SK-N-SH treated with all-trans-retinoic acid at 6 μM for 48 hours (cell line): ENCODE results near the gene ANK2.

Source experiments
- ATAC-seq: fragments of 200-7000 bp; cut with Tn5 transposase; 3 replicates; pipeline ENCODE4 v1.9.1; 2020; ENCODE audit warnings: mild to moderate bottlenecking, moderate library complexity
- ARNTL ChIP-seq: fragments of 450-650 bp; formaldehyde crosslinking; IDR thresholded peaks from 2 replicates; pipeline ENCODE4 v1.5.0; 2020; ENCODE audit warnings: low read depth, mild to moderate bottlenecking, moderate library complexity, borderline replicate concordance
- BACH2 ChIP-seq: fragments of 250-450 bp; sonication (Bioruptor Pico); IDR thresholded peaks from 2 replicates; pipeline ENCODE4 v1.9.0; 2021; ENCODE audit warnings: mild to moderate bottlenecking, borderline replicate concordance
- CSDC2 ChIP-seq: fragments of 250-450 bp; sonication (Bioruptor Pico); IDR thresholded peaks from 2 replicates; pipeline ENCODE4 v1.5.0; 2020; ENCODE audit warnings: mild to moderate bottlenecking, moderate library complexity
- ESRRG ChIP-seq: fragments of 250-450 bp; sonication (Bioruptor Pico); IDR thresholded peaks from 2 replicates; pipeline ENCODE4 v1.6.1; 2021; ENCODE audit warnings: mild to moderate bottlenecking
- GLIS3 ChIP-seq: fragments of 250-450 bp; sonication (Bioruptor Pico); IDR thresholded peaks from 2 replicates; pipeline ENCODE4 v1.5.0; 2020; ENCODE audit warnings: mild to moderate bottlenecking, moderate library complexity
- POU6F1 ChIP-seq: fragments of 250-450 bp; sonication (Bioruptor Pico); IDR thresholded peaks from 2 replicates; pipeline ENCODE4 v1.8.0; 2021; ENCODE audit warnings: low read depth, mild to moderate bottlenecking, moderate library complexity, borderline replicate concordance
- PPARA ChIP-seq: fragments of 250-450 bp; sonication (Bioruptor Pico); IDR thresholded peaks from 2 replicates; pipeline ENCODE4 v1.5.0; 2020; ENCODE audit warnings: mild to moderate bottlenecking, borderline replicate concordance
- RARB ChIP-seq: fragments of 250-450 bp; sonication (Bioruptor Pico); IDR thresholded peaks from 2 replicates; pipeline ENCODE4 v1.8.0; 2021; ENCODE audit warnings: mild to moderate bottlenecking, moderate library complexity
- SNAI2 ChIP-seq: fragments of 250-450 bp; sonication (Bioruptor Pico); IDR thresholded peaks from 2 replicates; pipeline ENCODE4 v1.5.0; 2020; ENCODE audit warnings: mild to moderate bottlenecking, moderate library complexity
- TCF4 ChIP-seq: fragments of 250-450 bp; sonication (Bioruptor Pico); IDR thresholded peaks from 2 replicates; pipeline ENCODE4 v1.8.0; 2021; ENCODE audit warnings: mild to moderate bottlenecking, moderate library complexity, borderline replicate concordance
- TOX ChIP-seq: fragments of 250-450 bp; sonication (Bioruptor Pico); IDR thresholded peaks from 2 replicates; pipeline ENCODE4 v1.8.0; 2021; ENCODE audit warnings: mild to moderate bottlenecking, moderate library complexity, borderline replicate concordance
- TSHZ2 ChIP-seq: fragments of 250-450 bp; sonication (Bioruptor Pico); IDR thresholded peaks from 2 replicates; pipeline ENCODE4 v1.5.0; 2020; ENCODE audit warnings: mild to moderate bottlenecking, moderate library complexity
- ZC3H10 ChIP-seq: fragments of 250-450 bp; sonication (Bioruptor Pico); IDR thresholded peaks from 2 replicates; pipeline ENCODE4 v1.5.1; 2021; ENCODE audit warnings: mild to moderate bottlenecking, moderate library complexity
- ZFP3 ChIP-seq: fragments of 250-450 bp; sonication (Bioruptor Pico); IDR thresholded peaks from 2 replicates; pipeline ENCODE4 v1.5.0; 2020; ENCODE audit warnings: mild to moderate bottlenecking, moderate library complexity
- ZFP30 ChIP-seq: fragments of 450-650 bp; formaldehyde crosslinking; IDR thresholded peaks from 2 replicates; pipeline ENCODE4 v1.5.0; 2022; ENCODE audit warnings: mild to moderate bottlenecking, moderate library complexity
- ZNF565 ChIP-seq: fragments of 450-650 bp; formaldehyde crosslinking; conservative IDR thresholded peaks from 2 replicates; pipeline ENCODE4 v1.5.0; 2020; ENCODE audit warnings: low read depth, mild to moderate bottlenecking, moderate library complexity
- ZNF70 ChIP-seq: fragments of 450-650 bp; formaldehyde crosslinking; IDR thresholded peaks from 2 replicates; pipeline ENCODE4 v1.5.0; 2020; ENCODE audit warnings: mild to moderate bottlenecking, moderate library complexity
- ZNF8 ChIP-seq: fragments of 450-650 bp; formaldehyde crosslinking; IDR thresholded peaks from 2 replicates; pipeline ENCODE4 v1.5.0; 2020; ENCODE audit warnings: mild to moderate bottlenecking, moderate library complexity
- TF ChIP-seq, protein P1 (sequence below): fragments of 250-450 bp; sonication (Bioruptor Pico); IDR thresholded peaks from 2 replicates; pipeline ENCODE4 v1.5.1; 2020; ENCODE audit warnings: low read depth, mild to moderate bottlenecking, moderate library complexity
- TF ChIP-seq, protein P2 (sequence below): fragments of 250-450 bp; sonication (Bioruptor Pico); IDR thresholded peaks from 2 replicates; pipeline ENCODE4 v1.8.0; 2020; ENCODE audit warnings: mild to moderate bottlenecking, moderate library complexity, borderline replicate concordance
- TF ChIP-seq, protein P3 (sequence below): fragments of 250-450 bp; sonication (Bioruptor Pico); IDR thresholded peaks from 2 replicates; pipeline ENCODE4 v1.5.1; 2021; ENCODE audit warnings: mild to moderate bottlenecking, moderate library complexity

The ANK2 gene

GRCh38 chr4:113031212-113031611, 18.2 kb upstream of the ANK2 start:
- no peak for TF ChIP-seq TCF4
- no peak for TF ChIP-seq ARNTL (CRISPR knock-in tag)
- no peak for ATAC-seq

- TF ChIP-seq BACH2 (CRISPR knock-in tag) (no peak), SNAI2 (CRISPR knock-in tag) (no peak), ESRRG (CRISPR knock-in tag) (no peak), ZNF70 (CRISPR knock-in tag) (no peak), ZFP30 (CRISPR knock-in tag) (no peak), ZC3H10 (CRISPR knock-in tag) (no peak), GLIS3 (CRISPR knock-in tag) (no peak), ZFP3 (CRISPR knock-in tag) (no peak)
- ATAC-seq = no peak
Observed at GRCh38 chr4:113040793-113041192, 8.7 kb upstream of the ANK2 start.

DNA sequence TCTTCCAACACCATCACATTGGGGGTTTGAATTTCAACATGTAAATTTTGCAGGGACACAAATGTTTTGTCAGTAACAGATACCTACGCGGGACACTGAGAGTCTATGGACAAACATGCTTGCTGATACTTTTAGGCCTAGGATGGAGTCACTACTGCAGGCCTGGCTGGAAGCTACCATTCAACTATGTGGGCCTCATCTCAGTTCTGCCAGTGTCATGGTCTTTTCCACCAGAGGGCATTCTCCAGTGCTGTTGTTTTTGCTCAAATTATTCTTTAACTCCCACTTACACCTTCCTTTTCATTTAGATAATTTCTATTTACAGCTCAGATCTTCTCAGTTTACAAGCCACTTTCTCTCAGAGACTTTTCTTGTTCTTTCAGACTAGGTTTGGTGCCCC, 7.0 kb upstream of the ANK2 start:
- no peak for ATAC-seq
- no peak for TF ChIP-seq RARB (CRISPR knock-in tag)
- no peak for TF ChIP-seq TOX (CRISPR knock-in tag)
- TF ChIP-seq, protein P1, sequence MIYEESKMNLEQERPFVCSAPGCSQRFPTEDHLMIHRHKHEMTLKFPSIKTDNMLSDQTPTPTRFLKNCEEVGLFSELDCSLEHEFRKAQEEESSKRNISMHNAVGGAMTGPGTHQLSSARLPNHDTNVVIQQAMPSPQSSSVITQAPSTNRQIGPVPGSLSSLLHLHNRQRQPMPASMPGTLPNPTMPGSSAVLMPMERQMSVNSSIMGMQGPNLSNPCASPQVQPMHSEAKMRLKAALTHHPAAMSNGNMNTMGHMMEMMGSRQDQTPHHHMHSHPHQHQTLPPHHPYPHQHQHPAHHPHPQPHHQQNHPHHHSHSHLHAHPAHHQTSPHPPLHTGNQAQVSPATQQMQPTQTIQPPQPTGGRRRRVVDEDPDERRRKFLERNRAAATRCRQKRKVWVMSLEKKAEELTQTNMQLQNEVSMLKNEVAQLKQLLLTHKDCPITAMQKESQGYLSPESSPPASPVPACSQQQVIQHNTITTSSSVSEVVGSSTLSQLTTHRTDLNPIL = no peak
- TF ChIP-seq, protein P2, sequence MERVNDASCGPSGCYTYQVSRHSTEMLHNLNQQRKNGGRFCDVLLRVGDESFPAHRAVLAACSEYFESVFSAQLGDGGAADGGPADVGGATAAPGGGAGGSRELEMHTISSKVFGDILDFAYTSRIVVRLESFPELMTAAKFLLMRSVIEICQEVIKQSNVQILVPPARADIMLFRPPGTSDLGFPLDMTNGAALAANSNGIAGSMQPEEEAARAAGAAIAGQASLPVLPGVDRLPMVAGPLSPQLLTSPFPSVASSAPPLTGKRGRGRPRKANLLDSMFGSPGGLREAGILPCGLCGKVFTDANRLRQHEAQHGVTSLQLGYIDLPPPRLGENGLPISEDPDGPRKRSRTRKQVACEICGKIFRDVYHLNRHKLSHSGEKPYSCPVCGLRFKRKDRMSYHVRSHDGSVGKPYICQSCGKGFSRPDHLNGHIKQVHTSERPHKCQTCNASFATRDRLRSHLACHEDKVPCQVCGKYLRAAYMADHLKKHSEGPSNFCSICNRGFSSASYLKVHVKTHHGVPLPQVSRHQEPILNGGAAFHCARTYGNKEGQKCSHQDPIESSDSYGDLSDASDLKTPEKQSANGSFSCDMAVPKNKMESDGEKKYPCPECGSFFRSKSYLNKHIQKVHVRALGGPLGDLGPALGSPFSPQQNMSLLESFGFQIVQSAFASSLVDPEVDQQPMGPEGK (CRISPR knock-in tag) = no peak
- no peak for TF ChIP-seq CSDC2 (CRISPR knock-in tag)
- TF ChIP-seq ESRRG (CRISPR knock-in tag) = no peak
- TF ChIP-seq ZNF70 (CRISPR knock-in tag) = no peak
- TF ChIP-seq ZNF565 (CRISPR knock-in tag) = no peak
- no peak for TF ChIP-seq SNAI2 (CRISPR knock-in tag)
- TF ChIP-seq ARNTL (CRISPR knock-in tag) = no peak
- TF ChIP-seq GLIS3 (CRISPR knock-in tag) = no peak
- no peak for TF ChIP-seq ZNF8 (CRISPR knock-in tag)
- TF ChIP-seq, protein P3, sequence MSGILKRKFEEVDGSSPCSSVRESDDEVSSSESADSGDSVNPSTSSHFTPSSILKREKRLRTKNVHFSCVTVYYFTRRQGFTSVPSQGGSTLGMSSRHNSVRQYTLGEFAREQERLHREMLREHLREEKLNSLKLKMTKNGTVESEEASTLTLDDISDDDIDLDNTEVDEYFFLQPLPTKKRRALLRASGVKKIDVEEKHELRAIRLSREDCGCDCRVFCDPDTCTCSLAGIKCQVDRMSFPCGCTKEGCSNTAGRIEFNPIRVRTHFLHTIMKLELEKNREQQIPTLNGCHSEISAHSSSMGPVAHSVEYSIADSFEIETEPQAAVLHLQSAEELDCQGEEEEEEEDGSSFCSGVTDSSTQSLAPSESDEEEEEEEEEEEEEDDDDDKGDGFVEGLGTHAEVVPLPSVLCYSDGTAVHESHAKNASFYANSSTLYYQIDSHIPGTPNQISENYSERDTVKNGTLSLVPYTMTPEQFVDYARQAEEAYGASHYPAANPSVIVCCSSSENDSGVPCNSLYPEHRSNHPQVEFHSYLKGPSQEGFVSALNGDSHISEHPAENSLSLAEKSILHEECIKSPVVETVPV (CRISPR knock-in tag) = no peak
- TF ChIP-seq ZFP3 (CRISPR knock-in tag) = no peak
- TF ChIP-seq PPARA (CRISPR knock-in tag) = no peak
- TF ChIP-seq ZFP30 (CRISPR knock-in tag) = no peak
- TF ChIP-seq TCF4 = no peak
- no peak for TF ChIP-seq ZC3H10 (CRISPR knock-in tag)
- no peak for TF ChIP-seq TSHZ2 (CRISPR knock-in tag)
- TF ChIP-seq POU6F1 (CRISPR knock-in tag) = no peak
- TF ChIP-seq, all 23 proteins: peak for 0
